SU-DHL-6 (cell line): ENCODE results near the gene OSCP1.
A peak's percentile ranks its signal among the peaks of the same experiment; 100 is the strongest.

ENCODE experiments used
- H2AFZ ChIP-seq: fragments of 200-600 bp; sonication (generic); 2 replicates; pipeline ENCODE4 v1.6.1; 2014; ENCODE audit warnings: low read depth, mild to moderate bottlenecking, moderate library complexity, mixed read lengths, antibody characterized with exemption, low read length; ENCODE audit not compliant: severe bottlenecking
- H3F3A ChIP-seq: fragments of 200-600 bp; shearing (Covaris generic); 2 replicates; pipeline ENCODE4 v1.6.0; 2016; ENCODE audit warnings: antibody characterized with exemption, mild to moderate bottlenecking; ENCODE audit not compliant: insufficient read depth
- H3K27ac ChIP-seq: fragments of 200-600 bp; sonication (generic); 2 replicates; pipeline ENCODE4 v1.5.1; 2016; ENCODE audit warnings: low read depth, mild to moderate bottlenecking, low read length, moderate library complexity, mixed read lengths
- H3K27me3 ChIP-seq: fragments of 200-600 bp; sonication (generic), shearing (Covaris generic); 2 replicates; pipeline ENCODE4 v1.6.0; 2014; ENCODE audit warnings: mild to moderate bottlenecking, low read length
- H3K36me3 ChIP-seq: fragments of 200-600 bp; sonication (generic); 2 replicates; pipeline ENCODE4 v1.6.1; 2014; ENCODE audit warnings: mild to moderate bottlenecking, low read length, mixed read lengths
- H3K4me2 ChIP-seq: fragments of 300-600, 200-600 bp; shearing (Covaris generic), sonication (generic); 2 replicates; pipeline ENCODE4 v1.6.0; 2014; ENCODE audit warnings: low read length, low read depth, mild to moderate bottlenecking; ENCODE audit not compliant: poor library complexity, severe bottlenecking
- H3K4me3 ChIP-seq: fragments of 200-600 bp; sonication (generic); 2 replicates; pipeline ENCODE4 v1.5.1; 2014; ENCODE audit warnings: antibody characterized with exemption, low read length, mild to moderate bottlenecking, mixed read lengths; ENCODE audit not compliant: insufficient read depth, poor library complexity, severe bottlenecking
- H3K79me2 ChIP-seq: fragments of 200-600 bp; sonication (generic); 2 replicates; pipeline ENCODE4 v1.6.1; 2014; ENCODE audit warnings: mild to moderate bottlenecking, low read length, moderate library complexity; ENCODE audit not compliant: insufficient read depth
- H3K9ac ChIP-seq: fragments of 200-600 bp; sonication (generic); 2 replicates; pipeline ENCODE4 v1.7.0; 2014; ENCODE audit warnings: mild to moderate bottlenecking, low read length
- H3K9me2 ChIP-seq: fragments of 200-600 bp; sonication (generic); replicated peaks from 2 replicates; pipeline ENCODE4 v1.6.1; 2014; ENCODE audit warnings: low read length; ENCODE audit not compliant: insufficient read depth
- H3K9me3 ChIP-seq: fragments of 200-600 bp; sonication (generic); 2 replicates; pipeline ENCODE4 v1.6.1; 2014; ENCODE audit warnings: low read length, mixed read lengths; ENCODE audit not compliant: insufficient read depth
- H4K20me1 ChIP-seq: fragments of 200-600 bp; sonication (generic); 2 replicates; pipeline ENCODE4 v1.6.1; 2014; ENCODE audit warnings: low read depth, mild to moderate bottlenecking, antibody characterized with exemption, low read length, moderate library complexity, mixed read lengths
- CTCF ChIP-seq: fragments of 200-600 bp; sonication (generic); IDR thresholded peaks from one replicate; pipeline ENCODE4 v1.5.1; 2017; ENCODE audit warnings: antibody characterized with exemption, mild to moderate bottlenecking, low read length, moderate library complexity; ENCODE audit not compliant: insufficient read depth, poor library complexity, severe bottlenecking
- EZH2phosphoT487 ChIP-seq: fragments of 200-600 bp; sonication (generic), shearing (Covaris generic); conservative IDR thresholded peaks from 2 replicates; pipeline ENCODE4 v1.6.1; 2018; ENCODE audit warnings: mild to moderate bottlenecking, antibody characterized with exemption, low read length, moderate library complexity, mixed read lengths

The OSCP1 gene

GRCh38 chr1:36369061-36369861, 81.0 kb downstream of the OSCP1 start:
- Histone ChIP-seq H2AFZ (no peak overlapping the region), H3K9me2 (no peaks in the 10 kb centered on the region), H3K4me2 (no peak overlapping the region), H3K79me2 (peaks cover 42% of the 10 kb centered on the region), H3K9me3 (no peaks in the 10 kb centered on the region), H3F3A (peaks cover 25% of the 10 kb centered on the region), H3K27me3 (no peaks in the 10 kb centered on the region), H3K4me3 (no peak overlapping the region), H3K36me3 (no peaks in the 10 kb centered on the region), H3K9ac (no peak overlapping the region), H3K27ac (peak overlapping the region; percentile 77), H4K20me1 (no peaks in the 10 kb centered on the region)
- no peak for TF ChIP-seq EZH2phosphoT487
- TF ChIP-seq CTCF, result peak; percentile 87
